GM23338 (cell line): ENCODE data around the gene OSGIN1. TPM values are rescaled to one million over a fixed set of nuclear protein-coding genes. Genes with fewer than 3 reads are reported as not detected.

Experiments used
- ATAC-seq: fragments of 200-7000 bp; cut with Tn5 transposase; 3 replicates; pipeline ENCODE4 v1.9.1; 2020
- DNase-seq: peaks from one replicate; pipeline ENCODE4 v3.0.0-alpha.2; 2015; ENCODE audit warnings: low spot score
- H2AFZ ChIP-seq: fragments of 200-600 bp; sonication (generic); 2 replicates; pipeline ENCODE4 v1.8.0; 2016; ENCODE audit warnings: antibody characterized with exemption, mild to moderate bottlenecking, moderate library complexity
- H3F3A ChIP-seq: fragments of 200-600 bp; sonication (generic); replicated peaks from 2 replicates; pipeline ENCODE4 v1.8.0; 2017; ENCODE audit warnings: antibody characterized with exemption, mixed run types, low read depth
- H3K27ac ChIP-seq: fragments of 200-600 bp; sonication (generic); 2 replicates; pipeline ENCODE4 v1.6.1; 2016; ENCODE audit warnings: low read depth
- H3K27me3 ChIP-seq: fragments of 200-600 bp; sonication (generic); 2 replicates; pipeline ENCODE4 v1.8.0; 2016; ENCODE audit warnings: mild to moderate bottlenecking, mixed run types, moderate library complexity; ENCODE audit not compliant: insufficient read depth
- H3K36me3 ChIP-seq: fragments of 200-600 bp; sonication (generic); 2 replicates; pipeline ENCODE4 v1.8.0; 2016; ENCODE audit warnings: mild to moderate bottlenecking; ENCODE audit not compliant: insufficient read depth
- H3K4me1 ChIP-seq: fragments of 200-600 bp; sonication (generic); 2 replicates; pipeline ENCODE4 v1.8.0; 2016; ENCODE audit warnings: mild to moderate bottlenecking, moderate library complexity; ENCODE audit not compliant: insufficient read depth
- H3K4me2 ChIP-seq: fragments of 200-600 bp; sonication (generic); 2 replicates; pipeline ENCODE4 v1.7.1; 2017; ENCODE audit warnings: mixed run types
- H3K4me3 ChIP-seq: fragments of 200-600 bp; sonication (generic); 2 replicates; pipeline ENCODE4 v1.6.1; 2016; ENCODE audit warnings: mixed run types
- H3K79me2 ChIP-seq: fragments of 200-600 bp; sonication (generic); replicated peaks from 2 replicates; pipeline ENCODE4 v1.8.0; 2017; ENCODE audit warnings: mild to moderate bottlenecking; ENCODE audit not compliant: insufficient read depth
- H3K9me2 ChIP-seq: fragments of 200-600 bp; sonication (generic); 2 replicates; pipeline ENCODE4 v1.8.0; 2017; ENCODE audit not compliant: insufficient read depth
- H4K20me1 ChIP-seq: fragments of 200-600 bp; sonication (generic); replicated peaks from 2 replicates; pipeline ENCODE4 v1.8.0; 2017; ENCODE audit warnings: mild to moderate bottlenecking; ENCODE audit not compliant: insufficient read depth
- H3K27ac Mint-ChIP-seq: 2 replicates; pipeline ENCODE4 v1.8.0; 2020; ENCODE audit warnings: inconsistent platforms, mild to moderate bottlenecking, moderate library complexity, mixed read lengths
- H3K27me3 Mint-ChIP-seq: 3 replicates; pipeline ENCODE4 v1.8.0; 2022; ENCODE audit warnings: low read depth, mild to moderate bottlenecking, moderate library complexity, mixed read lengths, inconsistent platforms; ENCODE audit not compliant: insufficient read depth, poor library complexity
- H3K36me3 Mint-ChIP-seq: 3 replicates; pipeline ENCODE4 v1.8.0; 2021; ENCODE audit warnings: low read depth, mild to moderate bottlenecking, inconsistent platforms, moderate library complexity, mixed read lengths
- H3K4me1 Mint-ChIP-seq: 3 replicates; pipeline ENCODE4 v1.8.0; 2020; ENCODE audit warnings: mild to moderate bottlenecking, inconsistent platforms, mixed read lengths
- H3K4me3 Mint-ChIP-seq: 3 replicates; pipeline ENCODE4 v1.8.0; 2021; ENCODE audit warnings: moderate library complexity, mild to moderate bottlenecking, inconsistent platforms, mixed read lengths
- H3K9me3 Mint-ChIP-seq: 3 replicates; pipeline ENCODE4 v1.8.0; 2020; ENCODE audit warnings: moderate library complexity, mild to moderate bottlenecking, inconsistent platforms, mixed read lengths
- CREB1 ChIP-seq: fragments of 250-450 bp; sonication (Bioruptor Pico); IDR thresholded peaks from 2 replicates; pipeline ENCODE4 v1.5.0; 2020; ENCODE audit warnings: low read depth, mild to moderate bottlenecking, moderate library complexity
- EZH2phosphoT487 ChIP-seq: fragments of 200-600 bp; sonication (generic); IDR thresholded peaks from one replicate; pipeline ENCODE4 v1.8.1; 2018; ENCODE audit warnings: antibody characterized with exemption; ENCODE audit not compliant: unreplicated experiment
- POLR2AphosphoS5 ChIP-seq: IDR thresholded peaks from 2 replicates; pipeline ENCODE4 v1.6.1; 2016; ENCODE audit warnings: antibody characterized with exemption, low read depth
- ZNF114 ChIP-seq: fragments of 250-450 bp; sonication (Bioruptor Pico); IDR thresholded peaks from 2 replicates; pipeline ENCODE4 v1.5.0; 2020; ENCODE audit warnings: mild to moderate bottlenecking, moderate library complexity
- ZNF331 ChIP-seq: fragments of 250-450 bp; sonication (Bioruptor Pico); IDR thresholded peaks from 2 replicates; pipeline ENCODE4 v1.5.0; 2020; ENCODE audit warnings: low read depth, mild to moderate bottlenecking, moderate library complexity
- polyA plus RNA-seq: library from polyadenylated mRNA; unstranded; fragments of >200 nt; fragmentation: Nextera tagmentation; extraction: Ambion mirVana; gene quantifications from 2 replicates; pipeline ENCODE4 v1.2.1, GENCODE V29; 2016
- total RNA-seq: library from RNA; depleted of rRNA; stranded (reverse); fragments of >200 nt; shearing (Covaris generic); gene quantifications from 2 replicates; pipeline ENCODE4 v1.2.3, GENCODE V29; 2014
- TF ChIP-seq, protein P1 (sequence below): IDR thresholded peaks from one replicate; pipeline ENCODE4 v1.6.1; 2018; ENCODE audit warnings: antibody characterized with exemption; ENCODE audit not compliant: unreplicated experiment

The OSGIN1 gene
- total and polyA plus RNA-seq, 2 experiments from 2014 or later, result 0.32 to 1.6 TPM

DNA sequence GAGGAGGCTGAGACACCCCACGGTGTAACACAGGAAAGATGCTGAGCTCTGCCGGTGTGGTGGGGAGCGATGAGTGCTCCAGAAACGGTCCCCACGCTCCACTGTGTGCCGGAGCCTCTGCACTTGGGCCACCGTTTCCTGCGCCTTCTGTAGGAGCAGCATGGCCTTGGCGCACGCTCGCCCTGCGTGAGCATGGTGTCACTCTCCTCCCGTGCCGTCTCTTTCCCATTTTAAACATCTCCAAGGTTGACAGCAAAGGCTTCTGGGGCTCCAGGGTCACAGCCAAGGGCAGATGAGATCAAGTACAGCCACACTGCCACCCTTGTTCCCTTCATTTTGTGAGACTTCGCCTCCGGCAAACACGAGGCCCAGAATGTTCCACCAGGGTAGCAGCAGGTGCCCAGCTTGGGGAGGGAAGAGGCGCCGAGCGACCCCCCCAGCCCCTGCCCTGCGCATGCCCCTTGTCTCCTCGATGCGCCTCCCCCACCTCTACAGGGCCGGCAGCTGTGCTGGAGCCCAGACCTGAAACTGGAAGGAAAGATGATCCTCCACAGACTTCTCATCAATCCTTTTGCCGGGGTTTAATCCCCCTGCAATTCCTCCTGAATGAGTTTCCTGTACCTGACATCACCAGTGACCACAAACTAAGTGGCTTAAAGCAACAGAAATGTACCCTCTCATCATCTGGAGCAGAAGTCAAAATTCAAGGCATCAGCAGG, 19.9 kb upstream of the OSGIN1 start (continued):
- TF ChIP-seq, protein P1, sequence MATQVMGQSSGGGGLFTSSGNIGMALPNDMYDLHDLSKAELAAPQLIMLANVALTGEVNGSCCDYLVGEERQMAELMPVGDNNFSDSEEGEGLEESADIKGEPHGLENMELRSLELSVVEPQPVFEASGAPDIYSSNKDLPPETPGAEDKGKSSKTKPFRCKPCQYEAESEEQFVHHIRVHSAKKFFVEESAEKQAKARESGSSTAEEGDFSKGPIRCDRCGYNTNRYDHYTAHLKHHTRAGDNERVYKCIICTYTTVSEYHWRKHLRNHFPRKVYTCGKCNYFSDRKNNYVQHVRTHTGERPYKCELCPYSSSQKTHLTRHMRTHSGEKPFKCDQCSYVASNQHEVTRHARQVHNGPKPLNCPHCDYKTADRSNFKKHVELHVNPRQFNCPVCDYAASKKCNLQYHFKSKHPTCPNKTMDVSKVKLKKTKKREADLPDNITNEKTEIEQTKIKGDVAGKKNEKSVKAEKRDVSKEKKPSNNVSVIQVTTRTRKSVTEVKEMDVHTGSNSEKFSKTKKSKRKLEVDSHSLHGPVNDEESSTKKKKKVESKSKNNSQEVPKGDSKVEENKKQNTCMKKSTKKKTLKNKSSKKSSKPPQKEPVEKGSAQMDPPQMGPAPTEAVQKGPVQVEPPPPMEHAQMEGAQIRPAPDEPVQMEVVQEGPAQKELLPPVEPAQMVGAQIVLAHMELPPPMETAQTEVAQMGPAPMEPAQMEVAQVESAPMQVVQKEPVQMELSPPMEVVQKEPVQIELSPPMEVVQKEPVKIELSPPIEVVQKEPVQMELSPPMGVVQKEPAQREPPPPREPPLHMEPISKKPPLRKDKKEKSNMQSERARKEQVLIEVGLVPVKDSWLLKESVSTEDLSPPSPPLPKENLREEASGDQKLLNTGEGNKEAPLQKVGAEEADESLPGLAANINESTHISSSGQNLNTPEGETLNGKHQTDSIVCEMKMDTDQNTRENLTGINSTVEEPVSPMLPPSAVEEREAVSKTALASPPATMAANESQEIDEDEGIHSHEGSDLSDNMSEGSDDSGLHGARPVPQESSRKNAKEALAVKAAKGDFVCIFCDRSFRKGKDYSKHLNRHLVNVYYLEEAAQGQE, result no peak
- no peak for TF ChIP-seq ZNF331 (CRISPR knock-in tag)
- no peak for TF ChIP-seq ZNF114 (CRISPR knock-in tag)

DNA sequence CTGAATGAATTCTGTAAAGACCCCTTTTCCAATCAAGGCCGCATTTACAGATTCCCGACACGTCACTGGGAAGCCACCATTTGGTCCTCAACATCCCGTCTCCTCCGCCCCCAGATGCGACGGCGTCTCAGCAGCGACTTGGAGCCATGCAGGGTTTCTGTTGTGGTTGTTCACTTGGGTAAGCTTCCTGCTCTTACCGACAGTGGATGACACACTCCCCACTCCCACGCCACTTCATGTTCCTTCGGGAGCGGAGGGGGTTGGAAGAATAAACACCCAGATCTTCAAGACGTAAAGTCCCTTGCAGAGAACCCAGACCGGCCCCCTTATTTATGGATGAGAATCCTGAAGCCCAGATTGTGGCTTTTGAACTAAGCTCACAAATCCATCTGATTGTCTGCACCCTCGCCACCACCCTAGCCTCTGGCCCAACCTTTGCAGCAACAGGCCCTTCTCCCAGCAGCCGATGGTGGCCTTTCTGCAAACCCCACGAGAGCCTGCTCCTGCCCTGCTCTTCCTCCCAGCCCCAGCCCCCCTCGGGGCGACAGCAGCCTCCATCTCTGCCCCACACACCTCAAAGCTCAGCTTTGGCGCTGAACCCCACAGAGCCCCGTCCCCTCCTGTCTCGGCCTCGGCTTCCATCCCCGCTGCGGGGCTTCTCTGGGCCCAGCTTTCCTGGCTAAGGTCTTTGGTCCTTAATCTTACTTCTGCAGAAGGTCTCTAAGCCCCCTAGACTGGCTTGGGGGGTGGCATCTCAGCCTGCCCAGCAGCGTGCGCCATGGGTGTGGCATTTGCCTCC, 19.0 kb upstream of the OSGIN1 start:
- Mint-ChIP-seq H3K27ac (no peak overlapping the region), H3K4me3 (no peak overlapping the region), H3K27me3 (peaks cover 14% of the 10 kb centered on the region), H3K4me1 (peaks cover under 1% of the 10 kb centered on the region; the same call in 1 of the 3 replicates), H3K9me3 (no peaks in the 10 kb centered on the region), H3K36me3 (no peaks in the 10 kb centered on the region; the same call in 2 of the 3 replicates)
- H3F3A ChIP-seq, result no peaks in the 10 kb centered on the region
- H3K4me2 ChIP-seq, result no peak overlapping the region
- no peaks in the 10 kb centered on the region for H3K36me3 ChIP-seq
- DNase-seq (no peak), ATAC-seq (no peak)
- H3K4me1 ChIP-seq, result no peaks in the 10 kb centered on the region
- H2AFZ ChIP-seq, result no peak overlapping the region
- TF ChIP-seq EZH2phosphoT487 (no peak), ZNF331 (CRISPR knock-in tag) (no peak), CREB1 (no peak), ZNF114 (CRISPR knock-in tag) (no peak), POLR2AphosphoS5 (no peak)
- TF ChIP-seq, protein P1, result no peak
- no peaks in the 10 kb centered on the region for H4K20me1 ChIP-seq
- no peak overlapping the region for H3K4me3 ChIP-seq
- H3K27ac ChIP-seq, result no peak overlapping the region
- H3K79me2 ChIP-seq, result no peaks in the 10 kb centered on the region
- no peaks in the 10 kb centered on the region for H3K9me2 ChIP-seq
- H3K27me3 ChIP-seq, result no peaks in the 10 kb centered on the region
